Right atrium auricular region (tissue), 2 donors: ENCODE data around the gene SND1. TPM values are rescaled to one million over a fixed set of nuclear protein-coding genes. Genes with fewer than 3 reads are reported as not detected.
A peak's percentile ranks its signal among the peaks of the same experiment; 100 is the strongest.

ENCODE experiments used
- DNase-seq: peaks from one replicate; pipeline ENCODE4 v3.0.0-alpha.2; 2019; ENCODE audit warnings: low spot score
- H3K27ac ChIP-seq, 2 donors: fragments of 200-600 bp; sonication (generic); 1 replicate in 1 of 2; 2 replicates in 1 of 2; pipeline ENCODE4 v1.5.1; 2016 to 2019
- H3K27me3 ChIP-seq, 2 donors: fragments of 200-600 bp; sonication (generic); one replicate each; pipeline versions ENCODE4 v1.5.1 to v1.6.0; 2017 to 2019
- H3K36me3 ChIP-seq: fragments of 200-600 bp; sonication (generic); one replicate; pipeline ENCODE4 v1.5.1; 2016
- H3K4me1 ChIP-seq, 2 donors: fragments of 200-600 bp; sonication (generic); one replicate each; pipeline versions ENCODE4 v1.5.1 to v1.6.0; 2017 to 2019
- H3K4me3 ChIP-seq, 2 donors: fragments of 200-600 bp; sonication (generic); 1 replicate in 1 of 2; 2 replicates in 1 of 2; pipeline ENCODE4 v1.5.1; 2017 to 2019; ENCODE audit warnings: mild to moderate bottlenecking in 1 of 2, moderate library complexity in 1 of 2
- H3K9me3 ChIP-seq, 2 donors: fragments of 200-600 bp; sonication (generic); one replicate each; pipeline ENCODE4 v1.5.1; 2019
- total RNA-seq, 2 donors: library from RNA; depleted of rRNA; stranded (reverse); fragments of >200 nt; gene quantifications; one replicate each; pipeline ENCODE4 v1.1.0, GENCODE V29; 2016
- TF ChIP-seq, protein P1 (sequence below), 2 donors: fragments of 200-600 bp; sonication (generic); IDR thresholded peaks; one replicate each; pipeline ENCODE4 v1.5.1; 2019; ENCODE audit warnings: antibody characterized with exemption in 2 of 2

SND1 gene
- total RNA-seq, 2 donors from 2014 or later = 69.4 to 77.6 TPM

DNA sequence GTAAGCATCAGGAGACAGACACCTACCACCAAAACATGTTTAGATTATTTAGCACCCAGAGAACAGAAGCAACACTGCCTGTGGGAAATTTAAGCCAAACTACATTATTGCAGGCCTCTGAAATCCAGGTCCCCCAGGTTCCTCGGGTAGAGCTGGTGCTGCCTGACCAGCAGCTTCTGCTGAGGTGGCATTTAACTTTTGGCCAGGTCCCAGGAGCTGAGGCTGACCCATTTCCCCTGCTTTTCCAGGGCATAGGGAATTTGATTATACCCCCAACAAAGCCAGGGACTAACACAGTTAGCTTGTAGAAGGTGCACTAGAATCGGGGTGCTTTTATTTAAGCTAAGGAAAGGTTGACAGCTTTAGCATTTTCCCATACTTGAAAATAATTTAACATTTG lies 374.6 kb downstream of the SND1 start:
- H3K27me3 ChIP-seq = no peaks in the 10 kb centered on the region
- H3K27ac ChIP-seq = no peak overlapping the region
- no peaks in the 10 kb centered on the region for H3K36me3 ChIP-seq
- H3K4me1 ChIP-seq = peaks cover 0 to 36% of the 10 kb centered on the region in 2 donors
- no peak overlapping the region for H3K4me3 ChIP-seq
- no peaks in the 10 kb centered on the region for H3K9me3 ChIP-seq
- TF ChIP-seq, protein P1, sequence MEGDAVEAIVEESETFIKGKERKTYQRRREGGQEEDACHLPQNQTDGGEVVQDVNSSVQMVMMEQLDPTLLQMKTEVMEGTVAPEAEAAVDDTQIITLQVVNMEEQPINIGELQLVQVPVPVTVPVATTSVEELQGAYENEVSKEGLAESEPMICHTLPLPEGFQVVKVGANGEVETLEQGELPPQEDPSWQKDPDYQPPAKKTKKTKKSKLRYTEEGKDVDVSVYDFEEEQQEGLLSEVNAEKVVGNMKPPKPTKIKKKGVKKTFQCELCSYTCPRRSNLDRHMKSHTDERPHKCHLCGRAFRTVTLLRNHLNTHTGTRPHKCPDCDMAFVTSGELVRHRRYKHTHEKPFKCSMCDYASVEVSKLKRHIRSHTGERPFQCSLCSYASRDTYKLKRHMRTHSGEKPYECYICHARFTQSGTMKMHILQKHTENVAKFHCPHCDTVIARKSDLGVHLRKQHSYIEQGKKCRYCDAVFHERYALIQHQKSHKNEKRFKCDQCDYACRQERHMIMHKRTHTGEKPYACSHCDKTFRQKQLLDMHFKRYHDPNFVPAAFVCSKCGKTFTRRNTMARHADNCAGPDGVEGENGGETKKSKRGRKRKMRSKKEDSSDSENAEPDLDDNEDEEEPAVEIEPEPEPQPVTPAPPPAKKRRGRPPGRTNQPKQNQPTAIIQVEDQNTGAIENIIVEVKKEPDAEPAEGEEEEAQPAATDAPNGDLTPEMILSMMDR (IDR thresholded peaks at IDR 0.05) = no peak
- no peak for DNase-seq

DNA sequence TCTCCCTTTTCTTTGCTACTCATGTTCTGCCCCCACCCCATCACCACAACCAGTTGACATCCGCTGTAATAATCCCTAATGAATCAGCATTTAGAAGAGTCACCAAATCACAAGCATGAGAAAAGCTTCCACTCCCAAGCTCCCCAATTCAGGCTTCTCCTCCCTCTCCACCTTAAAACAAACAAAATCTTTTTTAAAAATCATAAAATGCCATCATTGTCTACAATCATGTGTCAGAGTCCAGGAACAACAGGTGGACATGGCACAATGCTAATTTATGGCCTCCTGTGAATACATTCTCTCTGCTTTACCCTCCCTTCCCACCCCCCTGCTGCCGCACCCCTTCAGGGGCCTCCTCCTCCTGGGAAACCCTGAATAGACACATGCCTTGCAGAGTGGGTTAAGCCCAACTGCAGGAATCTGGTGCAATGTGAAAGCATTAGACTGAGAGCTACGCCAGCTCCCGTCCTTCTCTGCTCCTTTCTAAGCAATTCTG lies 375.5 kb downstream of the SND1 start:
- H3K4me3 ChIP-seq = no peak overlapping the region
- no peaks in the 10 kb centered on the region for H3K36me3 ChIP-seq
- peaks cover 0 to 38% of the 10 kb centered on the region in 2 donors for H3K4me1 ChIP-seq
- TF ChIP-seq, protein P1 (IDR thresholded peaks at IDR 0.05) = no peak
- H3K27me3 ChIP-seq = no peaks in the 10 kb centered on the region
- no peak overlapping the region for H3K27ac ChIP-seq
- no peaks in the 10 kb centered on the region for H3K9me3 ChIP-seq
- no peak for DNase-seq

DNA sequence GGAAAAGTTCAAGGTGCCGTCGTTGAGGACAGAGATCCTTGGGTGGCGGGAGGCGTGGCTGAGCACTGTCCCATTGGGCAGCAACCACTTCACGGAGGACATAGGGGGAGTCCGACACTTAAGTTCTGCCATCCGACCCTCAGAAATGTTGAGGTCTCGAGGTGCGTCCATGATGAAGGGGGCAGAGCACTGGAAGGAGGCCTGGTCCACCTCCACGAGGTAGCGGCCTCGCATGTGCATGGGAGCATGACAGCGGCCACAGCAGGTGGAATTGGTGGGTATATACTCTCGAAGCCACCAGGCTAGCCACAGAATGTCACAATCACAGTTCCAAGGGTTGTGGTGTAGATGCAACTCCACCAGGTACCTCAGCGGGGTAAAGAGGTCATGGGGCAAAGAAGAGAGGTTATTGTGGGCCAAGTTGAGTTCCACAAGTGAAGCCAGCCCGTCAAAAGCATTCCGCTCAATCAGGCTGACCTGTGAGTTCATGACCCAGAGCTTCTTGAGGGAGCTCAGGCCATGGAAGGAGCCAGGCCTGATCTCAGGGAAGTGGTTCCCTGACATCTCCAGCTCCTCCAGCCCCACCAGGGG lies 377.5 kb downstream of the SND1 start:
- Histone ChIP-seq H3K4me1 (peaks cover 0 to 43% of the 10 kb centered on the region in 2 donors), H3K27me3 (no peaks in the 10 kb centered on the region), H3K27ac (no peak overlapping the region), H3K4me3 (no peak overlapping the region), H3K9me3 (no peaks in the 10 kb centered on the region), H3K36me3 (no peaks in the 10 kb centered on the region)
- DNase-seq = no peak
- TF ChIP-seq, protein P1 (IDR thresholded peaks at IDR 0.05) = no peak

DNA sequence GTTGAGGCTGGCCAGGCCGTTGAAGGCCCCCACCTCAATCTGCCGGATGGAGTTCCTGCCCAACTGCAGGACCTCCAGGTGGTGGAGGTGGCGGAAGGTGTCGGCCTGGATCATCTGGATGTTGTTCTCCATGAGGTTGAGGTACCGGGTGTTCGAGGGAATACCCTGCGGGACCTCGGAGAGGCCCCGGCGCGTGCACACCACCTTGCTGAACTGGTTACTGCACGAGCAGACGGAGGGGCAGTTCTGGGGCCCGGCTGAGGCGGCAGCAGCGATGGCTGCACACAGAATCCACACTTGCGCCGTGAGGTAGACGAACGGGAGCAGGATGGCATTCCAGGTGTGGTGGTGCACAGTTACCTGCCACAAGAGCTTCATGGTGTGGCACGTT lies 378.3 kb downstream of the SND1 start:
- H3K4me3 ChIP-seq = peak overlapping the region in 1 of 2 donors; percentile 66
- peaks cover 0 to 43% of the 10 kb centered on the region in 2 donors for H3K4me1 ChIP-seq
- H3K27me3 ChIP-seq = no peaks in the 10 kb centered on the region
- TF ChIP-seq, protein P1 (IDR thresholded peaks at IDR 0.05) = no peak
- no peaks in the 10 kb centered on the region for H3K9me3 ChIP-seq
- H3K36me3 ChIP-seq = no peaks in the 10 kb centered on the region
- H3K27ac ChIP-seq = no peak overlapping the region
- no peak for DNase-seq

DNA sequence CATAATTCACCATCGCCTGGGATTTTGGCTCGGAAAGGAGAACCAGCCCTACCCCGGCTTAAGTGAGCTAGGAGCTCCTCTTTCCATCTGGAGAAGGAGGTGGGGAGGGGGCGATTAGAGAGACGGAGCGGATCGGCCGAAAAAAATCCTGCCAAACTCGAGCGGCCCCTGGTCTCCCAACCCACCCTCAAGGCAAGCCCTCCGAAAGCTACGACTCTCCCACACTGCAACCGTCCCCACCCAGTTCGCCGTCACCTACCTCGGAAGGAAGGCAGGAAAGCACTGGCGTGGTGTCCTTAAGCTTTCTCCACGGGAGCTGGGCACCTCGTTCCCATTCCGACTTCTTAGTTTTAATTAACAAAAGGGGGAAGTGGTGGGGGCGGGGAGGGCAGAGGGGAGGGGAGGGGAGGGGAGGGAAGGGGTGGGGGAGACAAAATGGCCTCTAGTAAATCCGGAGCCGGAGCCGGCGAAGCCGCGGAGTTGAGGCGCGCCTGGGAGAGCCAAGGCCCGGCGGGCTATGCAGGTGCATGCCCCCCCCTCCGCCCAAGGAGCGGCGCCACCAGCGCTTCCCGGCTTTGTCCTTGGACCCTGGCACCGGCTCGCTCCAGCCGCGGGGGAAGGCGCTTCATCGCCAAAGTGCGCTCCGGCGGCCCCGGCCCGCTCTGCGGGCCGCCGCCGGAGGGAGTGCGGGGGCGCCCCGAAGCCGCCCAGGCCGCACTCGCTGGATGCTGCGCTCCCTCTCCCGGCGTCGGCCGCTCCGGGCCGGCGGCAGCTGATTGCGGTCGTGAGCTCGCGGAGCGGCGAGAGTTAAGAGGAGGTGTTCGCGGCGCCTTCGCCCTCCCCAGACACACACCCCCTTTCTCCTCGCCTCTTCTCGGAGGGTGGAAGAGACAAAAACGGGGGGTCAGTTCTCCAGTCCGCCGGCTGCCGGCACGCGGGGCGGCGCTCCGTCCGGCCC lies 378.9 kb downstream of the SND1 start, which contains the start of gene LRRC4:
LRRC4 (minus strand) TSS at position 784 of the 958 bp plus-strand sequence. CDS start 797 bp downstream, outside the sequence.
- TF ChIP-seq, protein P1 (IDR thresholded peaks at IDR 0.05) = peak in 1 of 2 donors; percentile 44
- no peaks in the 10 kb centered on the region for H3K36me3 ChIP-seq
- no peaks in the 10 kb centered on the region for H3K27me3 ChIP-seq
- H3K4me1 ChIP-seq = peaks cover 0 to 37% of the 10 kb centered on the region in 2 donors
- H3K4me3 ChIP-seq = peak within 1 kb of the TSS; percentile 49 to 66
- H3K27ac ChIP-seq = peak within 1 kb of the TSS; percentile 39 to 65
- no peak for DNase-seq
- no peaks in the 10 kb centered on the region for H3K9me3 ChIP-seq
